Pons (tissue), 1 donor: ENCODE data around the gene RIPOR3.
"Not testable (repeated sequence)": the region's sequence is repeated elsewhere in the genome, so short reads cannot be mapped to it uniquely, and the experiment has no call there.

Experiments used
- DNase-seq: peaks from one replicate; pipeline ENCODE4 v3.0.0-alpha.2; 2016; ENCODE audit warnings: low spot score

RIPOR3 gene

GRCh38 chr20:50572938-50573777 is 118.2 kb downstream of the RIPOR3 start:
- peak; percentile 59 for DNase-seq

DNA sequence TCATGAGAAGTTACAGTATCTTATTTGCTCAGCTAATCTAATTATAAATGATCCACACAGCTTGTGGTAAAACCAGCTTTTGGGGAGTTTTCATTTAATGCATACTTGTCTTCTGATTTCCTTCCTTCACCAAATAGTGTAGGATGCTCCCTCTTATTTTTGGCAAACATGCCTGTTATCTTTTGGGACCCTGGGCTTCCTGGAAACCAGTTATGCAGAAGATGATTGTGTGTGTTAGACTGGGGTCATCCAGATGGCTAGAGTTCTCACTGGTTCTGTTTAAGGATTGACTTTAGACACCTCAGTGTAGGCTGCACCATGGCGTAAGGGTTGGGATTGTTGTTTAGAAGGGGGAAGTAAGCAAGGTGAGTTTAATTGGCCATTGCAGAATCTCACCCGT is 119.9 kb downstream of the RIPOR3 start:
- DNase-seq: no peak

- DNase-seq: no peak
Measured at GRCh38 chr20:50569864-50570836, 121.2 kb downstream of the RIPOR3 start.

- DNase-seq: not testable (repeated sequence)
Measured at GRCh38 chr20:50569487-50569863, 121.9 kb downstream of the RIPOR3 start.

GRCh38 chr20:50568549-50568942 is 122.8 kb downstream of the RIPOR3 start:
- no peak for DNase-seq

GRCh38 chr20:50567860-50568548 is 123.3 kb downstream of the RIPOR3 start:
- no peak for DNase-seq

DNA sequence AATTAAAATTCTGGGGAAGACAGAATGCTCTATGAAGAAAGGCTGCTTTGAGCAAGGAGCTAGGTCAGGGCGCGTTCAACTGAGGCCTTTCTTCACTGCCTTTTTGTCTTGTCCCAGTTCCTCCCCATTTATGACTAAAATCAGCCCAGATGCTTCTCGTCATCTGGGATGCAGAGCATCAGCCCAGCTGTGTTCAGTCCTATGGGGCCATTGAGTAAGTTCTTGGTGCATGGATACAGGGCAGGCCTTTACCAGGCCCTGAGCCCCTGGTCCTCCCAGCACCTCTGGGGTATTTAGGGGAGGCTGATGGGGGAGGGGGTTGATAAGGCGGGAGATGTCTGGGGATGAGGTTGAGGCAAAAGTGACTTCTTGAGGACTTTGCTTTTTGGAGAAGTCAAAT is 125.5 kb downstream of the RIPOR3 start:
- no peak for DNase-seq

- DNase-seq: no peak
Measured at GRCh38 chr20:50565383-50565782, 126.0 kb downstream of the RIPOR3 start.

DNA sequence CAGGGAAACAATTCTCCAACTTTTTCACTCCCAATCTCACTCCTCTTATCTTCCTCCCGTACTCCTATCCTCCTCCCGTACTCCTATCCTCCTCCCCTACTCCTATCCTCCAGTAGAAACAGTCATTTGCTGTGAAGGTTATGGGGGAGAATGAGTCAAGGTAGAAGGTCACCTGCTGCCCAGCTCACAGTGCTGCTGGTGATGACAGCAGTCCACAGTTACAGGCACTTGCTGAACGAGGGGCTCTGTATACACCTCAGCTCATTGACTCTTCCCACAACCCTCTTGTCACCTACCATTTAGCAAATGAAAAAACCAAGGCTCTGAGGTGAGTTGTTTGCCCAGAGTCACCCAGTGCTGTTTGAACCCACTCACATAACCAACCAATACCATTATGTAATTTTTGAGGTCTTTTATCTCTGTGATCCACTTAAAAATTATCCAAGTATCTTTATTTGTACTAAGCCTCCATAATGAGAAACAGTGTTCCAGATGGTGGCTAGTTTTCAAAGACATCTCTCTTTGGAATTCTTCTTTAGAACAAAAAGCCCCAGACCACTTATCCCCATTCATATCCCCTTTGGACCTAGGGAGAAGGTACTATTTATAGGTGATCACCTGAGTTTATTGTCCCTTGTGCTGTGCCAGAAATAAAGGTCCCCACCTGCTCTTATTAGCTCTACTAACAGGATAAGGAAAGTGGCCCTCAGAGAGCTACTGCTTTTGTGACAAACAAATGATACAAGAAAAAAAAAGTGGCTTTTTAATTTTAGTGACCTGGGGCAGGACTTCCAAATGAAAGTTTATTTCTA is 128.0 kb downstream of the RIPOR3 start:
- no peak for DNase-seq

- no peak for DNase-seq
Measured at GRCh38 chr20:50562262-50562701, 129.1 kb downstream of the RIPOR3 start.

GRCh38 chr20:50561379-50562078 is 129.8 kb downstream of the RIPOR3 start:
- no peak for DNase-seq

- DNase-seq: no peak
Measured at GRCh38 chr20:50560867-50561266, 130.5 kb downstream of the RIPOR3 start.

GRCh38 chr20:50559856-50560638 is 131.3 kb downstream of the RIPOR3 start:
- DNase-seq: no peak

GRCh38 chr20:50559149-50559548 is 132.2 kb downstream of the RIPOR3 start:
- DNase-seq: no peak

GRCh38 chr20:50558483-50558925 is 132.8 kb downstream of the RIPOR3 start:
- DNase-seq: no peak

- DNase-seq: no peak
Measured at GRCh38 chr20:50557549-50558134, 133.7 kb downstream of the RIPOR3 start.

DNA sequence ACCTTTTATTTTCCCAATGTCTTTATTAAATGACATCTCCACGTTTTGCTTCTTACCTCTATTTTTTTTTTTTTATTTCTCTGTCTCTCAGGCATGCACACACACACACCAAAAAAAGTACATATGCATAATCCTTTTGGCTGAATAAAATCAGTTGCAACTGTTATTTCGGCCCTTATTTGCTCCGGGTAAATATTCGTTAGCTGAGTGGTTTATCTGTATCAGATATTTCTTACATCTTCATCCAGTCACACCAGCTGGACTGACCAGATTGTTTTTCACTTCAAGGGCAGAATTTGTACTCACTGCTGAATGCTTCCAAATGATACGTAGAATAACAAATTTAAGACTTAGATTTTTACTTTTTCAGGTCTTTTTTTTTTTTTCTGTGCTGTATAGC is 135.7 kb downstream of the RIPOR3 start:
- DNase-seq: no peak

DNA sequence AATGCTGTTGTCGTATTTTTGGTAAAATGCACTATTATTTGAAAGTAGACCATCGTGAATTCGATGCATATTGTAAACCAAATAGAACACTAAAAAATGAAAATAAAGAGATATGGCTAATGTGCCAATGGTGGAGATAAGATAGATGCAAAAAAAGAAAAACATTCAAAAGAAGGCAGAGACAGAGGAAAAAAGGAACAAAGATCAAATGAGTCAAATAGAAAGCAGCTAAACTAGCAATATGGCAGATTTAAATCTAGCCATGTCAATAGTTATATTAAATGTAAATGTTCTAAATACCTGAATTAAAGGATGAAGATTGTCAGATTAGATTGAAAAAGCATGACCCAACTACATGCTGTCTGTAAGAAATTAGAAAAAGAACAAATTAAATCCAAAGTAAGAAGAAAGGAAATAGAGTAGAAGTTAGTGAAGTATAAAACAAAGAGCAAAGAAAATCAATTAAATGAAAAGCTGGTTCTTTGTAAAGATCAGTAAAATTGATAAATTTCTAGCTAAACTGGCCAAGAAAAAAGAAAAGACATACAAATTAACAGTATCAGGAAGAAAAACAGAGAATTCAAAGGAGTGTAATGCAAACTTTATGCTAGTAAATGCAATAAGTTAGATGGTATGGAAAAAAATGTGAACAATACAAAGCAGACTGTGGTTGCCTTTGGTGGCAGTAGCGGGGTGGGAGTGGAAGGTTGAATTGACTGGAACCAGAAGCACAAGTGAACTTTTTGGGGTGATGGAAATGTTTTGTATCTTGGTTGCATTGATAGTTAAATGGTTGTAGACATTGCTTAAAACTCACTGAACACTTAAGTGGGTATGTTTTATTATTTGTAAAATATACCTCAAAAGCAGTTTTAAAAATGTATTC is 136.4 kb downstream of the RIPOR3 start:
- no peak for DNase-seq
